Astrocyte of the cerebellum (primary cell): ENCODE results near the gene ESRRB.

Experiments used
- DNase-seq: peaks from one replicate; pipeline ENCODE4 v3.0.0-alpha.2; 2011; ENCODE audit warnings: low read depth
- H3K4me3 ChIP-seq: 2 replicates; pipeline ENCODE4 v1.5.1; 2011; ENCODE audit warnings: mild to moderate bottlenecking, low read depth, low read length, moderate library complexity
- CTCF ChIP-seq: IDR thresholded peaks from 2 replicates; pipeline ENCODE4 v1.5.1; 2012; ENCODE audit warnings: low read length, low read depth, moderate library complexity, mild to moderate bottlenecking; ENCODE audit errors: missing control alignments
- in situ Hi-C: cut with HindIII; loops from 2 replicates; pipeline ENCODE4 v1.10.0; 2017; ENCODE audit warnings: low sequenced_read_pairs

Gene ESRRB

DNA sequence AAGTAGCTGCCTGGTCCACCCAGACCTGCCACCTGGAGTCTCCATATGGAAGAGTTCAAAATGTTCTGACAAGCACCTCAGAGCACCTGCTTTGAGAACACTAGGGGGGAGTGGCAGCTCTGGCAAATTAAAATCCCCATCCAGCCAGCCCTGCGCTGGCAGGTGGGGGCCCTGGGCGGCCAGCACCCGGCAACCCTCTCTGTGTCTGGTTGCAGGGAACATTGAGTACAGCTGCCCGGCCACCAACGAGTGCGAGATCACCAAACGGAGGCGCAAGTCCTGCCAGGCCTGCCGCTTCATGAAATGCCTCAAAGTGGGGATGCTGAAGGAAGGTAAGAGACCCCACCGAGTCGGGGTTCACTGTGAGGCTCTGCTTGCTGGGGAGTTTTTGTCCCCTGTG lies 86.4 kb downstream of the ESRRB start:
- in situ Hi-C loops, result no loop called here
- no peak for DNase-seq

DNA sequence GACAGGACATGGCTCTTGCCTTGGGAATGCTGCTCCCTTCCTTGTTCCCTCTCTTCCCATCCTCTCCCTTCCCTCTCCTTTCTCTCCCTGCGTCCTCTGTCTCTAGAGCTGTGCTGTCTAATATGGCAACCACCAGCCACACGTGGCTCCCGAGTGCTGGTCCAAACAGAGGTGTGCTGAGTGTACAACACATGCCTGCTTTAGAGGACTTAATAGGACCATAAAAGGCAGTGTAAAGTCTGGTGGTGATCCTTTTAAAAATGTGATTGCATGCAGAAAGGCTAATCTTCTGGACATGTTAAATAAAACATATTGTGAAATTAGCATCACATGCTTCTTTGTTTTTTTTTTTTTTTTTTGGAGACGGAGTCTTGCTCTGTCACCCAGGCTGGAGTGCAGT lies 87.2 kb downstream of the ESRRB start:
- TF ChIP-seq CTCF, result no peak
- in situ Hi-C loops, result no loop called here
- no peak overlapping the region for H3K4me3 ChIP-seq
- no peak for DNase-seq

More for the DNA sequence above, 86.4 kb downstream of the ESRRB start:
- no peak overlapping the region for H3K4me3 ChIP-seq
- TF ChIP-seq CTCF, result no peak

- DNase-seq, result no peak
- in situ Hi-C loops, result no loop called here
- no peak for TF ChIP-seq CTCF
- H3K4me3 ChIP-seq, result no peak overlapping the region
Observed at GRCh38 chr14:76464856-76465255, 88.9 kb downstream of the ESRRB start.

DNA sequence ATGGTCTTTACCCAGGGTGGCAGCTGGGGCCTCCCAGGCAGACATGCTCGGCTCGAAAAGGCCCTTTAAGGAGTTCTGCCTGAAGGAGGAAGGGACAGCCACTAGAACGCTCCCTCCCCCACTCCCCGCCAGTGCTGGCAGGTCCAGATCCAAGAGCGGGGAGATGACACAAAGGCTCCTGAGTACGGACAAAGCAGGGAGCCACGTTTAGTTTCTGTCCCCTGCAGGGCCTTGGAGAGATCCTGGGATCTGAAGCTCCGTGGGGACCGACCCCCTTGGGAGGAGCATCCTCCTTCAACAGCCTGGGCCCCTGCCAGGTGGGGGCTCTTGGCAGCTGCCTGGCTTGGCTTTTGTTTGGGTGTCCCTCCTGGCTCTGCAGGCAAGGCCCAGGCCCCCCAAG lies 89.7 kb downstream of the ESRRB start:
- in situ Hi-C loops, result no loop called here
- no peak for DNase-seq
- no peak overlapping the region for H3K4me3 ChIP-seq
- no peak for TF ChIP-seq CTCF

DNA sequence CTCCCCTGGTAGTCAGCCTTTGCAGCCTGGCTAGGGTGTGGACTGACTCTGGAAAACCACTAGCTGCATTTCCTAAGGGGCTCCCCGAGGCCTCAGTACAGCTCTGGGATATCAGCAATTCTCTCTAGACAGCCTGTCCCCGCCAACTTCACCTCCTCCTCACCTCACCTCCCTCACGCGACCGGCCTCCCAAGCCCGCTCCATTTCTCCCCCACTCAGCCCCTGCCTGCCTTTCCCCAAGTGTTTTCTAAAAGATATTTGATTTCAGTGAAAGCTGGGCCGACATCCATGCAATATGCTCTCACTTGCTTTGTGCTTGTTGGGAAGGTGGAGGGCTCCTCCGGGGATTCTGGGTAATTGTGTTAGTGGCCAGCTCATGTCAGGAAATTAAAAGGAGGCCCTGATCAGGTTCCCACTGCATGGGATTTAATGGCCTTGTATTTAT lies 91.8 kb downstream of the ESRRB start:
- H3K4me3 ChIP-seq, result no peak overlapping the region
- DNase-seq, result no peak
- TF ChIP-seq CTCF, result no peak
- in situ Hi-C loops, result no loop called here

- H3K4me3 ChIP-seq, result no peak overlapping the region
- no peak for TF ChIP-seq CTCF
- in situ Hi-C loops, result loop anchor here (5.0 kb wide), 2 partner anchors 50 kb away; no protein-coding TSS in a partner anchor
- no peak for DNase-seq
Observed at GRCh38 chr14:76472199-76472723, 96.3 kb downstream of the ESRRB start.
